ENCODE data around the gene CTNNA2. TPM values are rescaled to one million over a fixed set of nuclear protein-coding genes. Genes with fewer than 3 reads are reported as not detected.

CTNNA2 gene
- total RNA-seq, 5 donors from 2014 or later (not counting 1 experiment from before 2014, with no cell fraction given): not detected

GRCh38 chr2:80258793-80259192 lies 745.9 kb downstream of the CTNNA2 start:
- Histone ChIP-seq H3K27me3 (replicated peaks in 1 of 2; ENCODE audit: control insufficient read depth in 2 of 2, extremely low read depth in 1 of 2, insufficient read depth in 2 of 2, low read length in 1 of 2) (no peaks in the 10 kb centered on the region), H3K27ac (ENCODE audit: low read length) (no peak overlapping the region), H3K9me3 (no peaks in the 10 kb centered on the region), H3K4me1 (ENCODE audit: control insufficient read depth in 1 of 2, extremely low read depth in 1 of 2, insufficient read depth in 2 of 2, low read length in 2 of 2) (no peaks in the 10 kb centered on the region), H3K36me3 (ENCODE audit: control insufficient read depth in 2 of 2, extremely low read depth in 1 of 2, insufficient read depth in 1 of 2, low read length in 1 of 2) (no peaks in the 10 kb centered on the region), H3K4me3 (ENCODE audit: control insufficient read depth in 1 of 2, extremely low read depth in 1 of 2, low read length in 1 of 2) (no peak overlapping the region)
- Mint-ChIP-seq H3K4me1 (no peaks in the 10 kb centered on the region), H3K27ac (no peak overlapping the region), H3K9me3 (peaks cover 0 to 3% (median 0%) of the 10 kb centered on the region in 3 donors), H3K27me3 (no peaks in the 10 kb centered on the region), H3K4me3 (no peak overlapping the region), H3K36me3 (no peaks in the 10 kb centered on the region)
- CTCF ChIA-PET: no interaction called here
- POLR2A ChIA-PET: no interaction called here
- 73% methylated on average over 2 of the region's 5 CpGs for WGBS (ENCODE audit: insufficient coverage)
- ATAC-seq (replicated peaks in 1 of 4) (no peak), DNase-seq (no peak)

GRCh38 chr2:80259292-80259691 lies 746.4 kb downstream of the CTNNA2 start:
- Mint-ChIP-seq H3K4me3 (no peak overlapping the region), H3K36me3 (no peaks in the 10 kb centered on the region), H3K4me1 (no peaks in the 10 kb centered on the region), H3K9me3 (peaks cover 0 to 6% (median 0%) of the 10 kb centered on the region in 3 donors), H3K27me3 (no peaks in the 10 kb centered on the region), H3K27ac (no peak overlapping the region)
- WGBS (ENCODE audit: insufficient coverage): 100% methylated on average over 1 of the region's 3 CpGs
- POLR2A ChIA-PET: no interaction called here
- H3K27ac ChIP-seq (ENCODE audit: low read length): no peak overlapping the region
- H3K9me3 ChIP-seq: no peaks in the 10 kb centered on the region
- CTCF ChIA-PET: interaction anchor here in 1 of 2 donors (0.6 kb wide), 1 partner anchor 241 kb away, joined by 5 read pairs; no protein-coding TSS in a partner anchor
- no peak overlapping the region for H3K4me3 ChIP-seq (ENCODE audit: control insufficient read depth in 1 of 2, extremely low read depth in 1 of 2, low read length in 1 of 2)
- no peaks in the 10 kb centered on the region for H3K36me3 ChIP-seq (ENCODE audit: control insufficient read depth in 2 of 2, extremely low read depth in 1 of 2, insufficient read depth in 1 of 2, low read length in 1 of 2)
- no peak for DNase-seq
- no peak for ATAC-seq (replicated peaks in 1 of 4)
- no peaks in the 10 kb centered on the region for H3K27me3 ChIP-seq (replicated peaks in 1 of 2; ENCODE audit: control insufficient read depth in 2 of 2, extremely low read depth in 1 of 2, insufficient read depth in 2 of 2, low read length in 1 of 2)
- no peaks in the 10 kb centered on the region for H3K4me1 ChIP-seq (ENCODE audit: control insufficient read depth in 1 of 2, extremely low read depth in 1 of 2, insufficient read depth in 2 of 2, low read length in 2 of 2)

GRCh38 chr2:80266231-80266630 lies 753.4 kb downstream of the CTNNA2 start:
- DNase-seq: no peak
- POLR2A ChIA-PET: no interaction called here
- Histone ChIP-seq H3K4me1 (ENCODE audit: control insufficient read depth in 1 of 2, extremely low read depth in 1 of 2, insufficient read depth in 2 of 2, low read length in 2 of 2) (no peaks in the 10 kb centered on the region), H3K4me3 (ENCODE audit: control insufficient read depth in 1 of 2, extremely low read depth in 1 of 2, low read length in 1 of 2) (no peak overlapping the region), H3K27ac (ENCODE audit: low read length) (no peak overlapping the region), H3K36me3 (ENCODE audit: control insufficient read depth in 2 of 2, extremely low read depth in 1 of 2, insufficient read depth in 1 of 2, low read length in 1 of 2) (no peaks in the 10 kb centered on the region), H3K9me3 (no peaks in the 10 kb centered on the region), H3K27me3 (replicated peaks in 1 of 2; ENCODE audit: control insufficient read depth in 2 of 2, extremely low read depth in 1 of 2, insufficient read depth in 2 of 2, low read length in 1 of 2) (no peaks in the 10 kb centered on the region)
- no peak for ATAC-seq (replicated peaks in 1 of 4)
- H3K4me1 Mint-ChIP-seq: no peaks in the 10 kb centered on the region
- WGBS (ENCODE audit: insufficient coverage): 83% methylated on average over 4 of the region's 6 CpGs
- no peak overlapping the region for H3K4me3 Mint-ChIP-seq
- no peak overlapping the region for H3K27ac Mint-ChIP-seq
- H3K27me3 Mint-ChIP-seq: no peaks in the 10 kb centered on the region
- no peaks in the 10 kb centered on the region for H3K36me3 Mint-ChIP-seq
- peaks cover 7 to 14% (median 12%) of the 10 kb centered on the region in 3 donors for H3K9me3 Mint-ChIP-seq
- CTCF ChIA-PET: no interaction called here

GRCh38 chr2:80269806-80270205 lies 757.0 kb downstream of the CTNNA2 start:
- Histone ChIP-seq H3K27me3 (replicated peaks in 1 of 2; ENCODE audit: control insufficient read depth in 2 of 2, extremely low read depth in 1 of 2, insufficient read depth in 2 of 2, low read length in 1 of 2) (no peaks in the 10 kb centered on the region), H3K36me3 (ENCODE audit: control insufficient read depth in 2 of 2, extremely low read depth in 1 of 2, insufficient read depth in 1 of 2, low read length in 1 of 2) (no peaks in the 10 kb centered on the region), H3K9me3 (no peaks in the 10 kb centered on the region), H3K4me3 (ENCODE audit: control insufficient read depth in 1 of 2, extremely low read depth in 1 of 2, low read length in 1 of 2) (no peak overlapping the region), H3K27ac (ENCODE audit: low read length) (no peak overlapping the region), H3K4me1 (ENCODE audit: control insufficient read depth in 1 of 2, extremely low read depth in 1 of 2, insufficient read depth in 2 of 2, low read length in 2 of 2) (no peaks in the 10 kb centered on the region)
- Mint-ChIP-seq H3K4me3 (no peak overlapping the region), H3K36me3 (no peaks in the 10 kb centered on the region), H3K27ac (no peak overlapping the region), H3K27me3 (no peaks in the 10 kb centered on the region), H3K4me1 (no peaks in the 10 kb centered on the region), H3K9me3 (peaks cover 7 to 18% (median 17%) of the 10 kb centered on the region in 3 donors)
- no CpG with 5 or more reads among the region's 5 CpGs for WGBS (ENCODE audit: insufficient coverage)
- ChIA-PET CTCF (no interaction called here), POLR2A (no interaction called here)
- ATAC-seq (replicated peaks in 1 of 4): no peak
- no peak for DNase-seq

GRCh38 chr2:80280598-80280997 lies 767.7 kb downstream of the CTNNA2 start:
- Histone ChIP-seq H3K4me1 (ENCODE audit: control insufficient read depth in 1 of 2, extremely low read depth in 1 of 2, insufficient read depth in 2 of 2, low read length in 2 of 2) (no peaks in the 10 kb centered on the region), H3K4me3 (ENCODE audit: control insufficient read depth in 1 of 2, extremely low read depth in 1 of 2, low read length in 1 of 2) (no peak overlapping the region), H3K9me3 (no peaks in the 10 kb centered on the region), H3K36me3 (ENCODE audit: control insufficient read depth in 2 of 2, extremely low read depth in 1 of 2, insufficient read depth in 1 of 2, low read length in 1 of 2) (no peaks in the 10 kb centered on the region), H3K27ac (ENCODE audit: low read length) (no peak overlapping the region), H3K27me3 (replicated peaks in 1 of 2; ENCODE audit: control insufficient read depth in 2 of 2, extremely low read depth in 1 of 2, insufficient read depth in 2 of 2, low read length in 1 of 2) (no peaks in the 10 kb centered on the region)
- WGBS (ENCODE audit: insufficient coverage): no CpG with 5 or more reads among the region's 2 CpGs
- Mint-ChIP-seq H3K36me3 (no peaks in the 10 kb centered on the region), H3K4me3 (no peak overlapping the region), H3K4me1 (no peaks in the 10 kb centered on the region), H3K27ac (no peak overlapping the region), H3K27me3 (no peaks in the 10 kb centered on the region), H3K9me3 (peaks cover 6 to 23% (median 15%) of the 10 kb centered on the region in 3 donors)
- ChIA-PET POLR2A (no interaction called here), CTCF (no interaction called here)
- DNase-seq (no peak), ATAC-seq (replicated peaks in 1 of 4) (no peak)

- no peak overlapping the region for H3K27ac ChIP-seq (ENCODE audit: low read length)
- WGBS (ENCODE audit: insufficient coverage): 78% methylated on average over 1 of the region's 1 CpG
- POLR2A ChIA-PET: no interaction called here
- Mint-ChIP-seq H3K36me3 (no peaks in the 10 kb centered on the region), H3K4me1 (no peaks in the 10 kb centered on the region), H3K4me3 (no peak overlapping the region), H3K9me3 (peaks cover 6 to 21% (median 15%) of the 10 kb centered on the region in 3 donors), H3K27me3 (no peaks in the 10 kb centered on the region), H3K27ac (no peak overlapping the region)
- no peaks in the 10 kb centered on the region for H3K36me3 ChIP-seq (ENCODE audit: control insufficient read depth in 2 of 2, extremely low read depth in 1 of 2, insufficient read depth in 1 of 2, low read length in 1 of 2)
- CTCF ChIA-PET: no interaction called here
- H3K27me3 ChIP-seq (replicated peaks in 1 of 2; ENCODE audit: control insufficient read depth in 2 of 2, extremely low read depth in 1 of 2, insufficient read depth in 2 of 2, low read length in 1 of 2): no peaks in the 10 kb centered on the region
- H3K9me3 ChIP-seq: no peaks in the 10 kb centered on the region
- DNase-seq: no peak
- ATAC-seq (replicated peaks in 1 of 4): no peak
- no peak overlapping the region for H3K4me3 ChIP-seq (ENCODE audit: control insufficient read depth in 1 of 2, extremely low read depth in 1 of 2, low read length in 1 of 2)
- no peaks in the 10 kb centered on the region for H3K4me1 ChIP-seq (ENCODE audit: control insufficient read depth in 1 of 2, extremely low read depth in 1 of 2, insufficient read depth in 2 of 2, low read length in 2 of 2)
Measured at GRCh38 chr2:80281049-80281448, 768.2 kb downstream of the CTNNA2 start.

GRCh38 chr2:80288576-80288975 lies 775.7 kb downstream of the CTNNA2 start:
- Mint-ChIP-seq H3K9me3 (peaks cover under 1 to 24% (median 4%) of the 10 kb centered on the region in 3 donors), H3K36me3 (no peaks in the 10 kb centered on the region), H3K4me1 (no peaks in the 10 kb centered on the region), H3K27me3 (no peaks in the 10 kb centered on the region), H3K27ac (no peak overlapping the region), H3K4me3 (no peak overlapping the region)
- Histone ChIP-seq H3K4me3 (ENCODE audit: control insufficient read depth in 1 of 2, extremely low read depth in 1 of 2, low read length in 1 of 2) (no peak overlapping the region), H3K27me3 (replicated peaks in 1 of 2; ENCODE audit: control insufficient read depth in 2 of 2, extremely low read depth in 1 of 2, insufficient read depth in 2 of 2, low read length in 1 of 2) (no peaks in the 10 kb centered on the region), H3K36me3 (ENCODE audit: control insufficient read depth in 2 of 2, extremely low read depth in 1 of 2, insufficient read depth in 1 of 2, low read length in 1 of 2) (no peaks in the 10 kb centered on the region), H3K27ac (ENCODE audit: low read length) (no peak overlapping the region), H3K9me3 (no peaks in the 10 kb centered on the region), H3K4me1 (ENCODE audit: control insufficient read depth in 1 of 2, extremely low read depth in 1 of 2, insufficient read depth in 2 of 2, low read length in 2 of 2) (no peaks in the 10 kb centered on the region)
- ChIA-PET POLR2A (no interaction called here), CTCF (no interaction called here)
- no CpG with 5 or more reads among the region's 5 CpGs for WGBS (ENCODE audit: insufficient coverage)
- DNase-seq (no peak), ATAC-seq (replicated peaks in 1 of 4) (no peak)
